GM12878 (cell line): Measurements from ENCODE around the gene ADCYAP1R1. TPM values are rescaled to one million over a fixed set of nuclear protein-coding genes. Genes with fewer than 3 reads are reported as not detected.

Experiments used
- ATAC-seq: fragments of 200-7000 bp; cut with Tn5 transposase; 3 replicates; pipeline ENCODE4 v1.9.1; 2020; ENCODE audit warnings: mild to moderate bottlenecking, moderate library complexity
- BruUV-seq: library from RNA; stranded (reverse); fragments of 400-500 nt; replicated peaks from 2 replicates; lab custom pipeline; 2021; lab: Mats Ljungman, UMichigan
- CTCF ChIA-PET: fragments of 300-600 bp; sonication (Branson Sonifier 250); formaldehyde crosslinking; extraction: SDS; loops from one replicate; lab custom pipeline; 2021; ENCODE audit warnings: inconsistent platforms; lab: Yijun Ruan, JAX
- POLR2A ChIA-PET: fragments of 350-600 bp; formaldehyde crosslinking; extraction: SDS; loops from one replicate; lab custom pipeline; 2021; ENCODE audit warnings: inconsistent platforms; lab: Charles Lee
- RAD21 ChIA-PET: fragments of 300-600 bp; sonication (Branson Sonifier 250); formaldehyde crosslinking; loops from one replicate; lab custom pipeline; 2023; ENCODE audit warnings: antibody characterized with exemption; ENCODE audit not compliant: unreplicated experiment; lab: Charles Lee
- SMC1A ChIA-PET: fragments of 300-600 bp; sonication (Branson Sonifier 250); formaldehyde crosslinking; loops from one replicate; lab custom pipeline; 2023; ENCODE audit not compliant: unreplicated experiment, uncharacterized antibody; lab: Charles Lee
- DNase-seq: peaks from one replicate; pipeline ENCODE4 v3.0.0-alpha.2; 2011; ENCODE audit warnings: low read depth, low spot score
- FAIRE-seq: peaks from 3 replicates; lab custom pipeline; 2011; peaks lifted over from hg19 to GRCh38; lab: Jason Lieb, UNC
- H2AFZ ChIP-seq: 2 replicates; pipeline ENCODE4 v1.6.0; 2011; ENCODE audit warnings: low read depth, low read length, control low read depth; ENCODE audit not compliant: control insufficient read depth
- H3K27ac ChIP-seq: 2 replicates; pipeline ENCODE4 v1.5.1; 2011; ENCODE audit warnings: control low read depth; ENCODE audit not compliant: control insufficient read depth, insufficient read depth
- H3K27me3 ChIP-seq, 2 experiments: replicated peaks in 1 of 2; 2 replicates each; pipeline versions ENCODE4 v1.6.0 to v1.6.1; 2011; ENCODE audit warnings: low read length in 1 of 2; ENCODE audit not compliant: control insufficient read depth in 2 of 2, insufficient read depth in 2 of 2
- H3K36me3 ChIP-seq, 2 experiments: 2 replicates each; pipeline ENCODE4 v1.5.1; 2011; ENCODE audit warnings: low read length in 1 of 2; ENCODE audit not compliant: control insufficient read depth in 2 of 2, insufficient read depth in 2 of 2
- H3K4me1 ChIP-seq: 2 replicates; pipeline ENCODE4 v1.6.1; 2011; ENCODE audit warnings: mild to moderate bottlenecking, low read length, moderate library complexity, mixed read lengths; ENCODE audit not compliant: control insufficient read depth, insufficient read depth
- H3K4me2 ChIP-seq: 2 replicates; pipeline ENCODE4 v1.6.0; 2011; ENCODE audit warnings: control low read depth; ENCODE audit not compliant: control insufficient read depth, insufficient read depth
- H3K4me3 ChIP-seq: fragments of 200-600 bp; sonication (generic); 2 replicates; pipeline ENCODE4 v1.5.1; 2016
- H3K79me2 ChIP-seq: 2 replicates; pipeline ENCODE4 v1.6.0; 2011; ENCODE audit warnings: low read length; ENCODE audit not compliant: control insufficient read depth, insufficient read depth
- H3K9ac ChIP-seq: 2 replicates; pipeline ENCODE4 v1.8.0; 2011; ENCODE audit warnings: low read length, control low read depth, mixed read lengths; ENCODE audit not compliant: control insufficient read depth, insufficient read depth
- H3K9me3 ChIP-seq: replicated peaks from 3 replicates; pipeline ENCODE4 v1.5.1; 2011; ENCODE audit warnings: mild to moderate bottlenecking, low read length; ENCODE audit not compliant: control insufficient read depth, insufficient read depth
- H4K20me1 ChIP-seq: 2 replicates; pipeline ENCODE4 v1.6.0; 2011; ENCODE audit not compliant: control insufficient read depth, insufficient read depth
- E2F4 ChIP-seq: IDR thresholded peaks from 2 replicates; pipeline ENCODE4 v1.6.1; 2012; ENCODE audit warnings: low read depth, low read length, improper control_type of control experiment
- FOS ChIP-seq: IDR thresholded peaks from 3 replicates; pipeline ENCODE4 v1.6.1; 2011; ENCODE audit warnings: borderline replicate concordance; ENCODE audit not compliant: insufficient read length; ENCODE audit errors: extremely low read depth
- FOXM1 ChIP-seq: IDR thresholded peaks from 2 replicates; pipeline ENCODE4 v1.6.1; 2012; ENCODE audit warnings: low read depth, mild to moderate bottlenecking, inconsistent platforms, low read length, moderate library complexity
- RUNX3 ChIP-seq: IDR thresholded peaks from 2 replicates; pipeline ENCODE4 v1.6.1; 2012; ENCODE audit warnings: low read length, inconsistent platforms
- ZNF24 ChIP-seq: fragments of 450-650 bp; IDR thresholded peaks from 2 replicates; pipeline ENCODE4 v1.6.1; 2017; ENCODE audit warnings: antibody characterized with exemption, mild to moderate bottlenecking
- WGBS: methylation state at CpG from one replicate; pipeline ENCODE4 v1.1.6; 2016; ENCODE audit warnings: low lambda C conversion rate; ENCODE audit not compliant: insufficient replicate concordance, insufficient coverage; ENCODE audit errors: missing lambda C conversion rate; 5-methylcytosine and 5-hydroxymethylcytosine counted together
- in situ Hi-C: fragments of 300-500 bp; cut with MboI; formaldehyde crosslinking; loops from 9 replicates; pipeline ENCODE4 v1.14.3; 2018; ENCODE audit warnings: mixed read lengths
- intact Hi-C: fragments of 100-400 bp; cut with micrococcal nuclease; formaldehyde crosslinking; loops from one replicate; pipeline ENCODE4 v1.14.2; 2022; ENCODE audit not compliant: unreplicated experiment
- polyA plus RNA-seq, 11 experiments: library from polyadenylated mRNA; depleted of rRNA in 4 of 11; unstranded in 6 of 11; stranded (reverse) in 5 of 11; fragments of >200 nt; fragmentation: Nextera tagmentation in 4 of 11; fragmentation: Illumina TruSeq in 1 of 11; extraction: Ambion mirVana in 4 of 11; extraction: Trizol in 1 of 11; gene quantifications; 1 replicate in 1 of 11; 2 replicates in 10 of 11; pipeline versions ENCODE4 v1.2.1 to v1.2.3, GENCODE V29; 2011 to 2016; ENCODE audit warnings: inconsistent platforms in 2 of 11, missing spikeins in 2 of 11, low read depth in 1 of 11
- total RNA-seq, 4 experiments: library from RNA; depleted of rRNA in 3 of 4; stranded (reverse); fragments of >200 nt in 3 of 4; fragmentation: Illumina TruSeq in 1 of 4; extraction: Trizol in 1 of 4; gene quantifications; 2 replicates each; pipeline versions ENCODE4 v1.2.1 to v1.2.3, GENCODE V29; 2013 to 2021
- TF ChIP-seq, protein P1 (sequence below): IDR thresholded peaks from 2 replicates; pipeline ENCODE4 v1.6.1; 2012; ENCODE audit warnings: low read length, inconsistent platforms
- TF ChIP-seq, protein P2 (sequence below): IDR thresholded peaks from 2 replicates; pipeline ENCODE4 v1.6.1; 2011; ENCODE audit warnings: low read depth, low read length, improper control_type of control experiment, borderline replicate concordance

The ADCYAP1R1 gene
- total and polyA plus RNA-seq, 10 of the 15 experiments (the other 5 are each of a cell fraction or from before 2014, with no cell fraction given): not detected

DNA sequence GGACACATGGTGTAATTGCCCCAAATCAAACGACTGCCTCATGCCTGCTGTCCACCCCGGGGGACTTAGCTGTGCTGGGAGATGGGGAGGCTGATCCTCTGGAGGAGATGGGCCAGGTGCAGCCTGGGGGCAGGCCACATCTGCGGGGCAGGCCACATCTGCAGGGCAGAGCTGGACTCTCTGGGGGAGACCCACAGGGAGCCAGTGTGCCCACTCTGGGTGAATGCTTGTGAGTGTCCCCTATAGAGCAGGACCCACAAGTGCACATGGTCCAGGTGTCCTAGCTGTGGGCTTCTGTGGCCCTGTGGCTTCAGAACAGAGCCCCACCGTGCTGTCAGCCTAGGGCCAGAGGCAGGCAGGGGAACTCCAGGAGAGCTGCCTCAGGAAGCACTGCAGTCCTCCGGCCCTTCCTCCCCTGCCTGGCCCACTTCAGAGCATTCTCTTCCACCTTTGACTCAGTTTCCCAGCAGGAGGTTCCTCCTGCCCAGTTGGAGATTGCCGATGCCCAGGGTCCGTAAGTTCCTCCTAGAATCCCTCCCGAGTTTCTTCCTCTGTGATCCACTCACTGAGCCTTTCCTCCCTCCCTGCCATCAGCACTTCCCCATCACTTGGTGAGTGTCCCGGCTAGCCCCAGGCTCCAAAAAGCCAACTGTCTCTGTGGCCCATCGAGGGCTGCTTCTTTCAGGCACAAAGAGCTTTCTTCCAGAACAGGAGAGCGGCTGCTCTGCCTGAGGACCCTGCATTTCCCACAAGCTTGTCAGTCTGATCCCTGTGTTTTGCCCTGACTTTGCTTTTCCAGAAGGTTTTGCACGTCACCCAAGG, 50.3 kb downstream of the ADCYAP1R1 start:
- no TSS peak for BruUV-seq
- Histone ChIP-seq H3K79me2 (no peaks in the 10 kb centered on the region), H3K4me2 (no peak overlapping the region), H3K27me3 (no peaks in the 10 kb centered on the region; a peak in 1 of 4 replicates), H3K4me1 (no peaks in the 10 kb centered on the region), H2AFZ (no peak overlapping the region), H3K9ac (no peak overlapping the region), H3K4me3 (no peak overlapping the region), H4K20me1 (no peaks in the 10 kb centered on the region), H3K9me3 (no peaks in the 10 kb centered on the region), H3K27ac (no peak overlapping the region), H3K36me3 (no peaks in the 10 kb centered on the region)
- CTCF ChIA-PET: no interaction called here
- no peak for ATAC-seq
- RAD21 ChIA-PET: no interaction called here
- in situ Hi-C loops: no loop called here
- no peak for FAIRE-seq
- intact Hi-C loops: no loop called here
- 15% methylated on average over 12 of the region's 12 CpGs for WGBS
- no peak for DNase-seq
- POLR2A ChIA-PET: no interaction called here
- SMC1A ChIA-PET: no interaction called here
- TF ChIP-seq FOS (no peak), RUNX3 (no peak), E2F4 (no peak), FOXM1 (no peak), ZNF24 (no peak)
- TF ChIP-seq, protein P1, sequence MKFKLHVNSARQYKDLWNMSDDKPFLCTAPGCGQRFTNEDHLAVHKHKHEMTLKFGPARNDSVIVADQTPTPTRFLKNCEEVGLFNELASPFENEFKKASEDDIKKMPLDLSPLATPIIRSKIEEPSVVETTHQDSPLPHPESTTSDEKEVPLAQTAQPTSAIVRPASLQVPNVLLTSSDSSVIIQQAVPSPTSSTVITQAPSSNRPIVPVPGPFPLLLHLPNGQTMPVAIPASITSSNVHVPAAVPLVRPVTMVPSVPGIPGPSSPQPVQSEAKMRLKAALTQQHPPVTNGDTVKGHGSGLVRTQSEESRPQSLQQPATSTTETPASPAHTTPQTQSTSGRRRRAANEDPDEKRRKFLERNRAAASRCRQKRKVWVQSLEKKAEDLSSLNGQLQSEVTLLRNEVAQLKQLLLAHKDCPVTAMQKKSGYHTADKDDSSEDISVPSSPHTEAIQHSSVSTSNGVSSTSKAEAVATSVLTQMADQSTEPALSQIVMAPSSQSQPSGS: no peak
- TF ChIP-seq, protein P2, sequence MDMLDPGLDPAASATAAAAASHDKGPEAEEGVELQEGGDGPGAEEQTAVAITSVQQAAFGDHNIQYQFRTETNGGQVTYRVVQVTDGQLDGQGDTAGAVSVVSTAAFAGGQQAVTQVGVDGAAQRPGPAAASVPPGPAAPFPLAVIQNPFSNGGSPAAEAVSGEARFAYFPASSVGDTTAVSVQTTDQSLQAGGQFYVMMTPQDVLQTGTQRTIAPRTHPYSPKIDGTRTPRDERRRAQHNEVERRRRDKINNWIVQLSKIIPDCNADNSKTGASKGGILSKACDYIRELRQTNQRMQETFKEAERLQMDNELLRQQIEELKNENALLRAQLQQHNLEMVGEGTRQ: no peak
- TF ChIP-seq, all 136 proteins: peak for 0
